ENCODE results near the gene SLC25A21.

Gene SLC25A21

DNA sequence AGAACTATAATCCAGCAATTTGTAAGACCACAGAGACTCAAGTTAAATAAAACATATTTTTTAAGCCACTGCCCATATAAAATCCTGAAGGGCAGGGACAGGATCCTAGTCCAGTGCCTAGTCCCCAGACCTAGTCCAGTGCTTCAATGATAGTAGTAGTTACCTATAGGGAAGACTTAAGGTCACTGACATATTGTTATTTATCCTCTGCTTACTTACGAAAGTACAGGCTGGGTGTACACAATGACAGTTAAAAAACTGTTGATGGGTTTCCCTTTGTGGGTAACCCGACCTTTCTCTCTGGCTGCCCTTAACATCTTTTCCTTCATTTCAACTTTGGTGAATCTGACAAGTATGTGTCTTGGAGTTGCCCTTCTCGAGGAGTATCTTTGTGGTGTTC, 192.5 kb downstream of the SLC25A21 start:
- no peak for DNase-seq

DNA sequence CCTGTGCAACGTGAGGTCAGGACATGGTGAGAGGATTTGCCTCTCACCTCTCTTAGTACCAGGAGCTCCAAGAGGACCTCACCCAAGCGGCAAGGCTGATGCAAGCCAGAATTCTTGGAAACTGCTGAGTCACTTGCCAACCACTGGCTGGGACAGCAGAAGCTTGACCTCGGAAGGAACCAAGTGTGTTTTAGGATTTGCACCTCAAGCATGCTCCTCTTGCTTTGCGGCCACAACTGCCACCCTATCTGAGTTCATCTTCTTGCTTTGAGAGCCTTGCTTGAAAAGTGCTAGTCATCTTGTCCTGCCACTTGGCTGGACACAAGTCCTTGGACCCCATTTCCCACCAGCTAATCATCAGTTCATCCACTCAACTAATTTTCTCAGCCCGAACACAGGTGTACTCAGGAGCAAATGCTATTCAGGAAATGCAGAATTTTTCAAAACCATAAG, 195.8 kb downstream of the SLC25A21 start:
- DNase-seq = peak; percentile 30

DNA sequence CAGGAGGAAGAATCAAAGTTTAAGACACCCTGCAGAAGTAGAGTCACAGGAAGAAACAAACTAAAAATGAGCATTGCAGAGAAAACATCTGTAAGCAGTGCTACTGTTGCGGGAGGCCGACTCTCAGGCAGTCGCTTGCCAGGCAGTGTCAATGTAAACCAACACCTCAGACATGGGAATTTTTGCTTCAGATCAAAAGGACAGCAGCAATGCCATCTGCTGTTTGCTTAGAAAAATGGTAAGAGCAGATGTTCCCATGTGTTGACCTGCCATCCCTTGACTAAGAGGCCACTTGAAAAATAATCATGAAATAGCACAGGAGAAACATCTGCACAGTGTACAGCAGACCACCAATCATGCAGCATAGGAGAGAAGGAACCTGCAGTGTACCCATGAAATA, 196.6 kb downstream of the SLC25A21 start:
- no peak for DNase-seq

DNA sequence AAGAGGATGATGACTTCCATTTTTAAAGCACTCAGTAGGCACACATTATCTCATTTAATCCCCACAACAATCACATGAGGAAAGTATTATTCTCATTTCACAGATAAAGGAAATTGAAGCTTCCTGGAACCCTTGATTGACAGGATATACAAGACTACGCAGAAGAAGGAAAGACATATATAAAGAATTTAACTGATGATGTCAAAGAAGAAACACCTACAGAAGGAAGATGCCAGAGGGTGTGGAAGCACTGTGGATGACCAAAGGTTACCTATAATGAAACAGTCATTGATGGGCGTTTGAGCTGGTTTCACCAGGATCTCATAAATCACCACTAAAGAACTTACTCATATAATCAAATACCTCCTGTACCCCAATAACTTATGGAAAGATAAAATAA, 197.4 kb downstream of the SLC25A21 start:
- no peak for DNase-seq

DNA sequence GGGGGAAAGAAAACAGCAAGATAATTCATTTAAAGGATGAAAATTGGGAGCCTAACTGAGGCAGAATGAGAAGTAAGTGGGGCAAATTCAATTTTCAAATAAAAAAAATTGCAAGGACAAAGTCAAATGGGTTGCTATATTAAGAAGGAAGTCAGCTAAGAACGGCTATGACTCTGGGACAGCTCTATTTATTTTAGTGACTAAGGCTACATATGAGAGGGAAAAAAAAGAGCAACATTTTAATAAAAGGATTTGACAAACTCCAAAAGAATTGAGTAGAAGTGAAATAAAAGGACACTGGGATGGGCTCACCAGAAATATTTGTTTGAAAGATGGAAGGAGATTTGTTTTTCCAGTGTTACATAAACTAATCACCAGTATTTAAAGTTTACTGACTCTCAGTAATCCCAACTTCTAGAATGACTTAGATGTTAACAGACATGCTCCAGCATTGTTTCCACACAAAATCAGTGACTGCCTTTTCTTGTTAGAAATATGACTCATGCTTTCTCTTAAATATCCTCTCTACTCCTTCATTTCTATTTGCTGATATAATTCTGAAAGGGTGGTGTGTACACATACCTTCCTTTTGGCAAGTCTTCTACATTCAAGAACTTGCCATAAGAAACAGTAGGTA, 198.5 kb downstream of the SLC25A21 start:
- no peak for DNase-seq

DNA sequence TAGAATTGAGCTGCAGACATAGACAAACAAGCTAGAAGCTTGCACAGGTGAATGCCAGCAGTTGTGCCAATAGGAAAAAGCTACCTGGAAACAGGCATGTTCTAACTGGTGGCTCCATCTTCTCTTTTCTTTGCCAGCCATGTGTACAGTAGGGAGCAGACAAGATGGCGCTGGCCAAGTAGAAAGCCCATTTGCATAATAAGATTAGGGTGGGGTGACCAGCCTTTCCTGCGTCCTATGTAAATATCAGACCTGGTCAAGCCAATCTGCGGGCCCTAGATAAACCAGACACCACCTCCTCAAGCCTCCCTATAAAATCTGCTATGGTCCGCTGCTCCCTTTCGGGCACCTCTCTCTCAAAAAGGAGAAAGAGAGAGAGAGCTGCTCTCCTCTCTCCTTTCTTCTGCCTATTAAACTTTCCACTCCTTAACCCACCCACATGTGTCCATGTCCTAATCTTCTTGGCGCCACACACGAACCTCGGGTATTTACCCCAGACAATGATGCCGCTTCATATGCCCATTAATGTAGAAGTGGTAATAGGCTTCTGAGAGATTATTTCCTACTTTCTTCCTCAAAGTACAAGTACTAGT, 201.0 kb downstream of the SLC25A21 start:
- DNase-seq = no peak

DNA sequence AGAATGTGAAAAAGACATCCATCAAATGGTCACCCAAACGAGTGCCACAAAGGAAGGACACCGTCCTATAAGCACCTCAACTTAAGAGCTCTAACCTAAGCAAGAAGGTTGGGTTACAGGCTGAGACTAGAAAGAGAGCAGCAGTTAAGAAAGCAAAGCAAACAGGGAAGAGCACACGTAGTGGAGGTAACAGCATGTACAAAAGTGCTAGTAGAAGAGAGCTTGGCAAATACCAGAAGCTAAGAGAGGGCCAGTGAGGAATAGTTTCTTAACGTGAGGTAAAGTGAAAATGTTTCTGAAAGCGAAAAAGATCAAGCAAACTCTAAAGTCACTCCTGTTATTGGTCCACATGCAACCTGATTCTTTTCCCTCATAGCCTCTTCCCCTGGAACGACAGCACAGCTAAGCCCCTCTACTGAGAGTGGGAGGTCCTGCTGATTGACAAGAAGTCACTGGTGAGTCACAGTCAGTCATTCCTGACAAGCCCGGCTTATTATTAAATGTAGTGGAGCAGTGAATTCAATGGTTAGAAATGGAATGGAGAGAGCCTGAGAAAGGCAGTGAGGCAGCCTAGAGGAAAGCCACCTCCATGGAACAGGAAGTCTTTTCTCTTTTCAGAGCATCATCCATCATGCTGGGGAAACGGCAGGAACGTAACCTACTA, 204.4 kb downstream of the SLC25A21 start:
- DNase-seq = no peak

DNA sequence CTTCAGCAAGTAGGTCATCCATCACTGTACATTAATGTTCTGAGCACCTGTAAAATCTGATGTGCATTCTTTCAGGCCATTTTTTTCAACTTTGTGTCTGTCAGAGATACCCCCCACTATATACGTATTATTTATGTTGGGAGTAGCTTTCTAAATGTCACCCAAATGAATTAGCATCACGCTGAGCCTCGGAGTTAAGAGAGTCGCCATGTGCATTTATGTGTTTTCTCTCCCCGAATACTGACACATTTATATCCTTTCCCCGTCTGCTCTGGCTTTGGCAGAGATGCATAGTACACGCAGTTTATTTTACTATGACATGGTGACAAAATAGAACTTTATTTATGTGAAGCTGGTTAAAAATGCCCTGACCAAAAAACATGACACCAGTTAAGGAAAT, 216.4 kb downstream of the SLC25A21 start:
- DNase-seq = no peak

DNA sequence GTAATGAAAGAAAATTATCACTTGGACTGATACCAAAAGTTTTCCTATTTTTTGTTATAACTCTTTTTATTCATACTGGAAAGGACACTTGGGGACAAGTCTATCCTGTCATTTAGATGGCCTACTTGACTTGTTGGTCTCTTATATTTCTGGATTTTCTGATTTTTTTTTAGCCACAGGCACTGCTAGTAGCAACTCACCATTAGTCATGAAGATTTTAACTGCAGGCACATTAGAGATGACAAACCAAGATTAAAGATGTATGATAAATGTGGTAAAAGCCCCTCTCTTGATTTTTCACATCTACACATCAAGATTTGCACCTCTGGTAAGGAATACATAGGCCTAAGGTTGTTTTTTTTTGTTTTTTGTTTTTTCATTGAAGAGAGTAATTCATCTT, 217.0 kb downstream of the SLC25A21 start:
- DNase-seq = no peak

DNA sequence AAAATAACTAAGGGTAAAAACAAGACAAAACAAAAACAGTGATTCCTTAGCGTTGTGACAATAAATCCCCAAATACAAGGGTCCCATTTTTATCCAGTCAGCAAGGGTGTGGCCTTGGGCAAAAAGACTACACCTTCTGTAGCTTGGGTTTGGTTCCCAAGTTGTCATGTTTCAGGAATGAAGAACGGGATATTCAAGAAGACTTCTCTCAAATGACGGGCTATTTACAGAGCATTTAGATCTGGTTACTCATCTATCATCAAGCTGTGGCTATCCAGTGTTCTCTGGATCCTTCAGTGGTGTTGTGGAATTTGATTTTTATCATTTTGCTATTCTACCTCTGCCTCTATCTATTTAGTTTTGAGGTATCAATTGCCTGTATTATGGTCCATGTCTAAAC, 219.7 kb downstream of the SLC25A21 start:
- DNase-seq = no peak

DNA sequence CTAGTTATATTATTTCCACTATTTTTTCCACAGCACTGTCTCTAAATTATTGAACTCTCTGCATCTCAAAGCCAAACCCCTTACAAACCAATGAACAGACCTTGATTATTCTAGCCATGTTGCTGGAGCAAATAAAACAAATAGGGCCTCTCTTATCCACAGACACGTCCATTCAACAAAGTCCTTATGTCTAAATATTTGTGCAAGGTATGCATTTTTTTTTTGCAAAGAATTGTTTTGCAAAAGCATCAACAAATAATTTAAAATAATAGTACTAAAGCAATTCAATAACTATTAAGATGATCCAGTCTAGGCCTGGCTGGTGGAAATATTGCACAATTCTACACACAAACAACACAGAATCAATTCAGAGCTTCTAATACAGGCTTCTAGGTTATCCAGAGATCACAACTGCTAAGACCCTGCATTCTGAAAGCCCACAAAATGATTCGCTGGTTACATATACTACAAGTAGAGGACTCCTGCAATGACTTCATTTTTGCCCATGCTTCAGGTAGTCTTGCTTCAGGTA, 221.0 kb downstream of the SLC25A21 start:
- DNase-seq = no peak

DNA sequence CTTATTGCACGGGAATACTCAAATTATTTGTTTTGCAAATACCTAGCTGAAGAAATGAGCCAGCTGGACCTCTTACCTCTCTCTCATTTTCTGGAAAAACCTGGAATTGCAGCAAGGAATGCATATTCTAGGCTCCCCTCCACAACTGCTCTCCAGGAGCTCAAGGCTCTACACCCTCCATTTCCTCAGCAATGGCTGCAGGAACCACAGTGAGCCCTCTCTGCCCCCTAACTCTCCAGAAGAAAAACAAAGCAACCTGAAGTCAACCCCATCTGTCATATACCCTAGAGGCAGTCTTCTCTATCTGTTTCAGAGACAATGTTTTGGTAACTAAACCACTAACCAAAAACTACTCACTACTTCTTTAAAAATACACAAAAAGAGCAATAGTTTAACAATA, 221.6 kb downstream of the SLC25A21 start:
- DNase-seq = no peak

DNA sequence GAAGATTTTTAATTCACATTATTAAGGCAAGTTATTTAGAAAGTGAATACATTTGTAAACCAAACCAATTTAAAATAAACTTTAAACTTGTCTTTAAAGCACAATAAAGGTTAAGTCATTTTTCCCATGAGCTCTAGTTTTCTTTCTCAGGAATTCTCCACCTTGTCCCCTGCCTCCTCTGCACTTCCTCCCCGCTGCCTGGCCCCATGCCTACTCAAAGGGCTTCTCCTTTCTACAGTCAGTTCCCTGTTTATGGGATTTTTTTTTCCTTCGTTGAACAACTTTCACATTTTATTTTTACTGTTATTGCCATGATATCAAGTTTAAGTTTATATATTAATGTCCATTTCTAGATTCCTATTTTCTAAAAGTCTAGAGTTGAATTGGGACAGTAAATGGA, 223.0 kb downstream of the SLC25A21 start:
- DNase-seq = no peak

DNA sequence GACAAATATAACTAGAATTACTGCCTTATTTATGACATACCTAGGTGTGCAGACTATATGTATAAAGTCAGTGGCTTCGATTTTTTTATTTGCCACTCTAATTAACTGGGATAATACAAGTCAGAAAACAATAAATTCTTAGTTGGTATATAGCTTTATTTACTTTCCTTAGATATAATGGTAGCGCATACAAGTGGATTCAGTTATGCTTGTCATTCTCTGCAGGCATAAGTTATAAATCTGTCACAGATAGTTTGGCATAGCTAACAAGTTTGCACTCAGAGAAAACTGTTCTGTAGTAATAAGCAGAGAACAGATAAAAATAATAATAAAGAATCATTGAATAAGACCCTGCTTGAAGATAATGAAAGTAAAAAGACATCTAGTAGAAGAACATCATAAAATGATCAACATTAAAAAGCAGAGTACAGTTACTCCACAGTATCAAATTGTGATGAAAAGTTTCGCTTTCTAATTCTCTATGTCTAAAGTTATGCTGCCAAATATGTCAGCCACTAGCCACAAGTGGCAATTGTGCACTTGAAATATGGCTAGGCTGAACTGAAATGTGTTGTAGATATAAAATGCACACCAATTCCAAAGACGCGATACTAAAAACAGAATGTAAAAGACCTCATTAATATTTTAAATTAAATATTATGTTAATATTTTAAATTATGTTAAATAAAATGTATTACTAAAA, 224.1 kb downstream of the SLC25A21 start:
- DNase-seq = no peak

DNA sequence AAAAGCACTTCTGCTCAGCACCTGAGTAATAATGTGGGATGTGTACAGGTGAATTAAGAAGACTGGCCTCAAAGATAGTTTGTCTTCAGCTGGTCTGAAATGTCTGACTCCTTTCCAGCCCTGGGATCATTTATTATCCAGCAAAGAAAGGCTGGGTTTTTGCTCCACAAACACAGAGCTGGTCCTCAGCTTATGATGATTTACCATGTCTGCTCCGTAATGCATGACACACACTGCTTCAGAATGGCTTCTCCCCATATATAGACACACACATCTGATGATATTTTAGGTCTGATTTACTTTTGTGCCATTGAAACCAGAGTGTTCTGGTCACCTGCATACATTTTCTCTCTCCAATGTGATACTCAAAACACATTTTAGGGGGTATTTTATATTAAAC, 225.0 kb downstream of the SLC25A21 start:
- DNase-seq = no peak

DNA sequence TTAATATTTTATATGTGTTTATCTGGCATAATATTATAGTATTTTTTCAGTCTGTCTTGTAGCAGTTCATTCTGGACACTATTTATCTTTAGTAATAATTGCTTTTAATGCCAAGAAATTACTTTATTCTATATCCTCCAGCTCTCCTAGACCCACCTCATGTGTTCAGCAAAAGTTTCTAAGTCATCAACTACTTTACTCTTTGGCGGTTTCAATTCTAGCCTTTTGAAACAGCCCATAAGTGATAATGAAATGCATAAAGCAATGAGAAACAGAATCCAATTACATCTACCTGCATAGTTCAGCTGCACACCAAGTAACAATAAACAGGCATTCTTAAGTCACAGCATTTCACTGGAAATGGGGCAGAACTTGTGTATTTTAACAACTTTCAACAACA, 225.5 kb downstream of the SLC25A21 start:
- DNase-seq = no peak

DNA sequence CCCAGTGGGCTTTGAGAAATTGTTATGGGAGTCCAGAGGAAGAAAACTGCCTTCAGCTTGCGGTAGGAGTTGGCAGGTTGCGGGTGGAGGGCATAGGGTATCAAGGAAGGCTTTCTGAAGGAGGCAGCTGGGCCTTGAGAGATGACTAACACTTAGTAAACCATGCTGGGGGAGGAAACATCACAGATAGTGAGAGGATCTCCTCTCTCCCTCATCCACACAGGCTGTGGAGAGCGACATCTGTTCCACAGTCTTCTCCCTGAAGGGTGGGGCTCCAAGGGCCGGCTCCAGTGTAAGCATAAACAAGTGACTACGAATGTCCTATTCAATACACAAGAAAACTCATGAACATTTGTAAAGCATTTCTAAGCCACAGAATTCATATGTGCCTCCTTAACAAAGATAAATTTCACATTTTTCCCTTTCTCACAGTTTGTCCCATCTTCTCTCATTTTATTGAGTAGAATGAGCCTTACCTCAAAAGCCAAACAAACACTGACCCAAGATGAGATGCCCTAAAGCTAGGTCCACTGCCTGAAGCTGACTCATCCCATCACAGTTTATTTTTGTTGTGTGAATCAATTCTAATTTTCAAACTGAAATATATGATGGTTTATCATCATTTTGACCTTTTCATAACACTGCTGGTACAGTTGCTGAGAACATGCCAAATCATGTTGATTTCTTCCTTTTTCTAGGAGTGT, 227.9 kb downstream of the SLC25A21 start:
- DNase-seq = no peak

DNA sequence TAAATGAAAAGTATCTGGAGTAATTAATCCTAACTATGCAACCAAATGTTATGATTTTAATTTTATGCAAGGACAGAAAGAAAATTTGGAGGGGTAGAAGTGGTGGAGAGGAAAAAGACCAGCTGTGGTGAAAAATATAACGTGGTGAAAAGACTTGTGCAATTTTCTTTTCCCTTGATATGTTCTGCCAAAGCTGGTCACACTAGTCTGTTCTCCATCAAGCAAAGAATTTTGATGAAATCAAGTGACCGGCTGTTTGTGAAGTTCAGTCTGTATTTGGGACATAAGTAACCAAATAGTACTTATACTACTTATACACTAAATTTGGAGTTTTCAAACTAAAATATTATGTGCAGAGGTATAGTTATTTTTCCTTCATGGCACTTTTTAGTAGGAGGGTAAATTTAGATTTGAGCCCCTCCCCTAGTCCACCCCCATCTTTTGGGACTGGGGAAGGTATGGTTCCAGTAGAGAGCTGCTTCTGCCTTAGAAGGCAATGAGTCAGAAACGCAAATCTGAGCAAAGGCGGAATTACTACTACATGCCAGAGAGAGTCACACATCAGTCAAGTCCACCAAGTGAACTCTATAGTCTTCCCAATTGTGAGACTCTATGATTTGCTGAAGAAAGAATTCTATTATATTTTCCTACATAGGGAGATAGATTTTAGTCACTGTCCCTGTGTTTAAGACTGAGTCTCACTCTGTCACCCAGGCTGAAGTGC, 229.7 kb downstream of the SLC25A21 start:
- no peak for DNase-seq

DNA sequence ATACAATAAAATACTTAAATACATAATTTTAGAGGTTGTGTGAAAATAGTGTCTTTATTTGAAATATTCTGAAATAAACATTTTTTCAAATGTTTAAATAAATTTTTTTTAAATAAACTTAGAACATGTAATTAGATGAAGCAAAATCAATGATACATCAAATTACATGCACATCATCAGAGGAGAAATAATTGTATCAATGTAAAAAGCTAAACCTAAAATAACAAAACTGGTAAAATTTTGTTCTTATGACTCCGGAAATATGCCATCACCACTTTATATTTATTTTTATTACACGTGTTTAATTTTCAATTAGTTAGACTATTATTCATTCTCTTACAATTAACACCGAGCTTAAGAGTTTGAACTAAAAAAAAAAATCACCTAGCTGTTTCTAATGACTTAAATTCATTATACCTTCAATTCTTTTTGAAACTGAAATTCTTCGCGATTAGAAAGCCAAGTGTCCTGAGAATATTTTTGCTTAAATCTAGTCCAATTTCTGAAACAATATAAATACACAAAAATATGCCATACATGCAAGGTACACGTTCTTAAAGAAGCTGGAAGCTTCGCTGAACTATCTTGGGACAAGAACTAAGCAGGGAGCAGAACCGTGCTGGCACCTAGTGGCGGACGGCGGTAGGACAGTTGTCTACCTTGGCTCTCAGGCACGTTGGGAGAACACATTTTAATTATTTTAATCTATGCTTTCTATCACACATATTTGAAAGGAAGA, 230.5 kb downstream of the SLC25A21 start:
- DNase-seq = peak; percentile 70

DNA sequence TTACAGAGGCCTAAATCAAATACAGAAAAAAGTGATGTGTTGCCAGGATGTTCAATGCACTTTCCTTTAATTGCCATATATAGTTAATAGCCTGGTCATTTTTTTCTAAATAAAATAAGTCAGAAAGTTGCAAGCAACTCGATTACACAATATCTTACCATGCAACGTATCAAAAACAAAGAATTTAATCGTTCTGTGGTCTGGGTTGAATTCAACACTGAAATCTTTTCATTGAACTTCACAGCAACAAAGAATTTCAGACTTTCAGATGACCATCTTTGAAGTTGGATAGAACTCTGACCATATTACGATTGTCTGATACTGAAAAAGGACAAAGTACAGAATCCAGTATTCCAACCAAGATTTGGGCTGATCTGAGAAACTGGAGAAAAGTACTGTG, 231.9 kb downstream of the SLC25A21 start:
- DNase-seq = no peak

DNA sequence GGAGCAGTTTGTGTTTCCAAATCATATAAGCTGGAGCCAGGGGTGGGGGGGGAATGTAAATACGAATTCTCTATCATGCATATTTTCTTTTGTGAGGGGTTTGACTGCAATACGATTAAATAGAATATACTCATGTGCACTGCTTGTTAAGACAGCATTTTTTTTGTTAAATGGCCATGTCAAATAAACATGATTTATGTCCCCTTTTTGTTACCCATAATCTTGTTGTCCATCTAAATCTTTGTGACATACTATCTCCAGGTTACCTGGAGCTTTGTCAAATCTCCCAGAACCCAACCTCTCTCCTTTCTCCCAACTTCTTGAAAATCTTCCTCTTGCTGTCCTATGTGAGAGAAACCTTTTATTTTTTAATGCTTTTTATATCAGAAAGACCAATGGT, 233.1 kb downstream of the SLC25A21 start:
- DNase-seq = no peak

DNA sequence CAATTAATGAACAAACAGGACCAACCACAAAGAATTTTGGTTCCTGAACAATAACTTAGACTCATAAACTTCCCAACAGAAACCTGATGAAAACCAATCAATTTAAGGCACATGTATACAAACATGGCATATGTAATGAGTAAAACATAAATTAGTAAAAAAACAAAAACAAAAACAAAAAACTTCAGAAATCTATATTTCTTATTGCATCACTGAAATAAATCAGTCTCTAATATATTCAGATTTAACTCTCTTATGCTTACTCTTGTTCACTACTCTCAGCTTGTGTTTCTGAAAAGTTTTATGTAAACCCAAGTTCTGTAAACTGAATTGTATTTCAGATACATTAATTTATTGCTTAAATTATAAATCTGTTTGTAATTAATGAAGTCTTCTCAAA, 233.7 kb downstream of the SLC25A21 start:
- no peak for DNase-seq

Data from hematopoietic multipotent progenitor cell treated with erythropoietin and hydrocortisone succinate and interleukin-3 and kit ligand, for 4 days (in vitro differentiated cells).